Activated B cell treated with CpG ODN at 0.5 μM for 24 hours (primary cell): ENCODE data around the gene STXBP3. TPM values are rescaled to one million over a fixed set of nuclear protein-coding genes. Genes with fewer than 3 reads are reported as not detected.

Source experiments
- ATAC-seq: fragments of 200-7000 bp; cut with Tn5 transposase; one replicate; pipeline ENCODE4 v1.10.0; 2021; ENCODE audit warnings: low read depth, mild to moderate bottlenecking, moderate library complexity
- CTCF ChIA-PET: fragments of 350-600 bp; sonication (Branson Sonifier 250); formaldehyde crosslinking; loops from one replicate; lab custom pipeline; 2021; ENCODE audit warnings: antibody characterized with exemption; lab: Charles Lee
- POLR2A ChIA-PET: fragments of 350-600 bp; sonication (Branson Sonifier 250); formaldehyde crosslinking; loops from one replicate; lab custom pipeline; 2021; ENCODE audit warnings: antibody characterized with exemption; lab: Charles Lee
- DNase-seq: peaks from one replicate; pipeline ENCODE4 v3.0.0; 2022
- H3K27ac Mint-ChIP-seq: one replicate; pipeline ENCODE4 v1.8.0; 2020; ENCODE audit warnings: mixed read lengths
- H3K27me3 Mint-ChIP-seq: one replicate; pipeline ENCODE4 v1.8.0; 2021; ENCODE audit warnings: mixed read lengths
- H3K36me3 Mint-ChIP-seq: one replicate; pipeline ENCODE4 v1.8.0; 2021; ENCODE audit warnings: low read depth, mixed read lengths
- H3K4me1 Mint-ChIP-seq: one replicate; pipeline ENCODE4 v1.8.0; 2021; ENCODE audit warnings: mixed read lengths
- H3K4me3 Mint-ChIP-seq: one replicate; pipeline ENCODE4 v1.8.0; 2020; ENCODE audit warnings: mild to moderate bottlenecking, mixed read lengths
- H3K9me3 Mint-ChIP-seq: one replicate; pipeline ENCODE4 v1.8.0; 2020; ENCODE audit warnings: mixed read lengths
- intact Hi-C: fragments of 100-400 bp; cut with micrococcal nuclease; formaldehyde crosslinking; loops from one replicate; pipeline ENCODE4 v1.15.1; 2024
- total RNA-seq: library from RNA; stranded (reverse); gene quantifications from 2 replicates; pipeline ENCODE4 v1.2.3, GENCODE V29; 2022
- TF ChIP-seq, protein P1 (sequence below): fragments of 200-600 bp; IDR thresholded peaks from one replicate; pipeline ENCODE4 v1.8.0; 2022; ENCODE audit warnings: antibody characterized with exemption, mild to moderate bottlenecking

STXBP3 gene
- total RNA-seq, 1 donor from 2014 or later, result 46.4 TPM

DNA sequence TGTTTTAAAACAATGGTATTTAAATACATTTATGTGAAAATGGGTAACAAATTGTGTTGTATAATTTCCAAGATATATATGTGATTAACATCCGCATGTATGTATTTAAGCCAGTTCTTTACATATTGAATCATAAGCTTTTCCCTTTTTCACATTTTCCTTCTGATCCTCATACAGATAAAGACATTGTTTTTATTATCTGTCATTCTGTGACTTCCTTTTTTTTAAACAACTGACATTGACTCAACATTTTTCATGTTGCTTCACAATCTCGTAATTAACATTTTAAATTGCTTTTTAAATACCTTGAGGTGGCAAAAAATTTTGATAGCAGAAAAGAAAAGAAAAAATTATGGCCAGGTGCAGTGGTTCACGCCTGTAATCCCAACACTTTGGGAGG lies 1.4 kb downstream of the STXBP3 start:
- Mint-ChIP-seq H3K36me3 (peaks cover 21% of the 10 kb centered on the region), H3K4me1 (peaks cover 28% of the 10 kb centered on the region), H3K27me3 (no peaks in the 10 kb centered on the region), H3K4me3 (peak overlapping the region; percentile 32), H3K9me3 (no peaks in the 10 kb centered on the region), H3K27ac (no peak overlapping the region)
- ChIA-PET POLR2A (interaction anchor here (0.7 kb wide), 1 partner anchor 56 kb away, joined by 3 read pairs; the partner anchor contains the start of gene PRPF38B), CTCF (no interaction called here)
- TF ChIP-seq, protein P1, sequence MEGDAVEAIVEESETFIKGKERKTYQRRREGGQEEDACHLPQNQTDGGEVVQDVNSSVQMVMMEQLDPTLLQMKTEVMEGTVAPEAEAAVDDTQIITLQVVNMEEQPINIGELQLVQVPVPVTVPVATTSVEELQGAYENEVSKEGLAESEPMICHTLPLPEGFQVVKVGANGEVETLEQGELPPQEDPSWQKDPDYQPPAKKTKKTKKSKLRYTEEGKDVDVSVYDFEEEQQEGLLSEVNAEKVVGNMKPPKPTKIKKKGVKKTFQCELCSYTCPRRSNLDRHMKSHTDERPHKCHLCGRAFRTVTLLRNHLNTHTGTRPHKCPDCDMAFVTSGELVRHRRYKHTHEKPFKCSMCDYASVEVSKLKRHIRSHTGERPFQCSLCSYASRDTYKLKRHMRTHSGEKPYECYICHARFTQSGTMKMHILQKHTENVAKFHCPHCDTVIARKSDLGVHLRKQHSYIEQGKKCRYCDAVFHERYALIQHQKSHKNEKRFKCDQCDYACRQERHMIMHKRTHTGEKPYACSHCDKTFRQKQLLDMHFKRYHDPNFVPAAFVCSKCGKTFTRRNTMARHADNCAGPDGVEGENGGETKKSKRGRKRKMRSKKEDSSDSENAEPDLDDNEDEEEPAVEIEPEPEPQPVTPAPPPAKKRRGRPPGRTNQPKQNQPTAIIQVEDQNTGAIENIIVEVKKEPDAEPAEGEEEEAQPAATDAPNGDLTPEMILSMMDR, result no peak
- intact Hi-C loops, result loop anchor here (2.0 to 5.0 kb wide), 5 partner anchors 365 to 1591 kb away; partner anchors contain the start of genes RBM15 and SARS1
- DNase-seq (no peak), ATAC-seq (no peak)

DNA sequence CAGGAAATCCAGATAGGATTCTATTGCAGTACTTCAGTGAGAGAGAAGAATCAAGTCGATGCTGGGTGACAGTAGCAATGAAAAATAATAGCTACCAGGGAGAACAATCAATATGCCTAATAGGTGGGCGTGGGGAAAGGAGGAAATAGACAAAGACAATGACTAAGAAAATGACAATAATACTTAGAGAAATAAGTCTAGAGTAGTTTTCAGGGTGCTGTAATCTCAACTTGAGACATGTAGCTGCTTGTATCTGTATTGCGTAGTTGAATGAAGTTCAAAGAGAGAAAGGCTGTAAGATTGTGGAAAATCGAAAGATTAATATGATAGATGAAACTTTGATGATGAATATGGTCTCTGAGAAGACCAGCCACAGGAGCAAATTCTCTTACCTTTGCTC lies 2.6 kb downstream of the STXBP3 start:
- peaks cover 28% of the 10 kb centered on the region for H3K4me1 Mint-ChIP-seq
- ATAC-seq (no peak), DNase-seq (no peak)
- CTCF ChIA-PET, result interaction anchor here (0.6 kb wide), 1 partner anchor 13 kb away, joined by 3 read pairs; no protein-coding TSS in a partner anchor
- H3K27me3 Mint-ChIP-seq, result no peaks in the 10 kb centered on the region
- H3K36me3 Mint-ChIP-seq, result peaks cover 24% of the 10 kb centered on the region
- TF ChIP-seq, protein P1, result no peak
- H3K4me3 Mint-ChIP-seq, result peak overlapping the region; percentile 8
- no peak overlapping the region for H3K27ac Mint-ChIP-seq
- POLR2A ChIA-PET, result interaction anchor here (1.2 kb wide), 1 partner anchor 57 kb away, joined by 4 read pairs; the partner anchor contains the start of gene PRPF38B
- no peaks in the 10 kb centered on the region for H3K9me3 Mint-ChIP-seq
- intact Hi-C loops, result loop anchor here (5.0 kb wide), 2 partner anchors 552 to 787 kb away; no protein-coding TSS in a partner anchor

DNA sequence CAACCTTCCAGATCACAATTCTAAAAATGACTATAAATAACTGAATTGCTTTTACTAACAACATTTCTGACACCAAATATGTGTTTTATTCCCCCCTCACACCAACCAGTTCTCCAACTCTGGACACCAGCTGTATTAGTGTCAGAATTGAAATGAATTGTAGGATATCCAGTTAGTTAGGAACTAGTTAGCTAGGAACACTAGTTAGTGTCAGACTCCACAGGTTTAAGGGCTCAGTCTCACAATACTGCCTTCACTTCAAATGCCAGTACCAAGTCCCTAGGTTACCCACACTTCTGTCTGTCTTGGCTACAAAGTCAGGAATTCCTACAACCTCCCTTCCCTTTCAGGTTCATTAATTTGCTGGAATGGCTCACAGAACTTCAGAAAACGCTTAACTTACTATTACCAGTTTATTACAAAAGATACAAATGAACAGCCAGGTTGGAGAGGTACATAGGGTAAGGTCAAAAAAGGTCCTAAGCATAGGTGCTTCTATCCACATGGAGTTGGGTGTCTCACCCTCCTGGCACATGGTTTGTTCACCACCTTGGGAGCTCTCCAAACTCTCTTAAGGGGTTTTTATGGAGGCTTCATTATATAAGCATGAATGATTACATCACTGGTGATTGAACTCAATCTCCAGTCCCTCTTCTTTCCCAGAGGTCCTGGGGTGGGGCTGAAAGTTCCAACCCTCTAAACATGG lies 4.2 kb downstream of the STXBP3 start:
- Mint-ChIP-seq H3K4me3 (no peak overlapping the region), H3K27ac (no peak overlapping the region)

DNA sequence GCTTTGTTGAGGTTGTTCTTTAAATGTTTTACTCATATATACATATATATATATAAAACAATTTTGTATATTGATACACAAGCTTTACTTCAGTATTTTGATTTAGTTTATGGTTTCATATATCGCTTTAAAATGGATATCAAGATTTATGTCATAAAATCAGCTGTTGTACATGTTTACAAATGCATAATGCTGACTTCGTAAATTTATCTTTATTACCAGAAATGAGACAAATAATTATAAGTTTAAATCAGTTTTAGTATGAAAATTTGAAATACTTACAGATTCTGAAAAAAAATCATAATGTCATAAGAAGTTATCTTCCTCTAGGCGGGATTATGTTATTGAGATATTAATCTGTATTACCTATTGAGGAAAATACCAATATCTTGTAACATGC lies 6.9 kb downstream of the STXBP3 start:
- Mint-ChIP-seq H3K27ac (no peak overlapping the region), H3K36me3 (peaks cover 42% of the 10 kb centered on the region), H3K27me3 (no peaks in the 10 kb centered on the region), H3K9me3 (no peaks in the 10 kb centered on the region), H3K4me1 (peaks cover 12% of the 10 kb centered on the region), H3K4me3 (no peak overlapping the region)
- intact Hi-C loops, result no loop called here
- DNase-seq, result no peak
- no peak for ATAC-seq
- POLR2A ChIA-PET, result interaction anchor here (1.3 kb wide), 1 partner anchor 61 kb away, joined by 5 read pairs; the partner anchor contains the start of gene PRPF38B
- CTCF ChIA-PET, result interaction anchor here (0.9 kb wide), 1 partner anchor 61 kb away, joined by 3 read pairs; the partner anchor contains the start of gene PRPF38B
- TF ChIP-seq, protein P1, result no peak

More for the DNA sequence above, 4.2 kb downstream of the STXBP3 start:
- Mint-ChIP-seq H3K36me3 (peaks cover 36% of the 10 kb centered on the region), H3K4me1 (peaks cover 28% of the 10 kb centered on the region), H3K27me3 (no peaks in the 10 kb centered on the region), H3K9me3 (no peaks in the 10 kb centered on the region)
- intact Hi-C loops, result no loop called here
- ATAC-seq (no peak), DNase-seq (no peak)
- ChIA-PET POLR2A (no interaction called here), CTCF (no interaction called here)
- TF ChIP-seq, protein P1, result no peak

DNA sequence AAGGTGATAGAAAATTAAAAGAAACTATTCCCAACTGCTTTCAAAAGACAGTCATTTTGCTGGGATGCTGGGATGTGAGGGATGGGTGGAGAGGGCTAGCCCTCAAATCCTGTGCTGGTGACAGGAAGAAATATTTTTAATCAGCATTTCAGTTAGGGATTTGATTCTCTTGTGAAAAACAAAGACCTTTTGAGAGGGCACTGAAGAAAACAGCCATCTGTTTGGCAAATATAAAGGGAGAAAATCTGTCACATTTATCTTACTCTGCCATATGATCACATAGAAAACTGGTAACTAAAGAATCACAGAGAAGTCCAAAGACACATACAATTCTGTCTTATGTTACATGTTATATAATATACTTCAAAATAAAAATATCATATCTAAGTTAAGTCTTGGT lies 12.3 kb downstream of the STXBP3 start:
- intact Hi-C loops, result no loop called here
- no peak overlapping the region for H3K27ac Mint-ChIP-seq
- ChIA-PET POLR2A (no interaction called here), CTCF (no interaction called here)
- H3K4me1 Mint-ChIP-seq, result no peaks in the 10 kb centered on the region
- no peak for DNase-seq
- no peaks in the 10 kb centered on the region for H3K9me3 Mint-ChIP-seq
- no peak overlapping the region for H3K4me3 Mint-ChIP-seq
- no peaks in the 10 kb centered on the region for H3K27me3 Mint-ChIP-seq
- TF ChIP-seq, protein P1, result no peak
- no peak for ATAC-seq
- peaks cover 64% of the 10 kb centered on the region for H3K36me3 Mint-ChIP-seq
